Caki2 (cell line): ENCODE data around the gene FZD2. TPM values are rescaled to one million over a fixed set of nuclear protein-coding genes. Genes with fewer than 3 reads are reported as not detected.
"Not testable (repeated sequence)": the region's sequence is repeated elsewhere in the genome, so short reads cannot be mapped to it uniquely, and the experiment has no call there.

Experiments
- DNase-seq: peaks from one replicate; pipeline ENCODE4 v3.0.0-alpha.2; 2015; ENCODE audit warnings: low read depth
- in situ Hi-C: cut with HindIII; loops from 2 replicates; pipeline ENCODE4 v1.10.0; 2016; ENCODE audit warnings: low sequenced_read_pairs, low pct_unique_long_range_greater_than_20kb, mixed read lengths
- total RNA-seq: library from RNA; depleted of rRNA; stranded (reverse); fragments of >200 nt; shearing (Covaris generic); gene quantifications from 2 replicates; pipeline ENCODE4 v1.2.3, GENCODE V29; 2014; ENCODE audit warnings: low replicate concordance

Gene FZD2
- total RNA-seq, 1 experiment from 2014 or later: 18.1 TPM

GRCh38 chr17:44565866-44566443 lies 8.7 kb downstream of the FZD2 start:
- in situ Hi-C loops: no loop called here
- no peak for DNase-seq

GRCh38 chr17:44568311-44568944 lies 11.1 kb downstream of the FZD2 start:
- DNase-seq, in situ Hi-C loops: not testable (repeated sequence)

GRCh38 chr17:44568945-44569858 lies 11.9 kb downstream of the FZD2 start:
- DNase-seq: peak; percentile 50
- in situ Hi-C loops: no loop called here

- in situ Hi-C loops: no loop called here
Measured at GRCh38 chr17:44572801-44573200, 15.5 kb downstream of the FZD2 start.

GRCh38 chr17:44575403-44575802 lies 18.1 kb downstream of the FZD2 start:
- DNase-seq: no peak
- in situ Hi-C loops: no loop called here

More at GRCh38 chr17:44572801-44573200, 15.5 kb downstream of the FZD2 start:
- no peak for DNase-seq

- in situ Hi-C loops: no loop called here
- DNase-seq: no peak
Measured at GRCh38 chr17:44578947-44579346, 21.7 kb downstream of the FZD2 start.

GRCh38 chr17:44581868-44582267 lies 24.6 kb downstream of the FZD2 start:
- in situ Hi-C loops: no loop called here
- DNase-seq: no peak

- DNase-seq: no peak
- in situ Hi-C loops: no loop called here
Measured at GRCh38 chr17:44584443-44584842, 27.2 kb downstream of the FZD2 start.

GRCh38 chr17:44585315-44585714 lies 28.0 kb downstream of the FZD2 start:
- no peak for DNase-seq
- in situ Hi-C loops: no loop called here

GRCh38 chr17:44587339-44587738 lies 30.1 kb downstream of the FZD2 start:
- peak; percentile 83 for DNase-seq
- in situ Hi-C loops: no loop called here

- DNase-seq: no peak
- in situ Hi-C loops: no loop called here
Measured at GRCh38 chr17:44589316-44590071, 32.2 kb downstream of the FZD2 start.

GRCh38 chr17:44590072-44590462 lies 32.8 kb downstream of the FZD2 start:
- not testable (repeated sequence) for DNase-seq

GRCh38 chr17:44590762-44591161 lies 33.5 kb downstream of the FZD2 start:
- in situ Hi-C loops: not testable (repeated sequence)

More at GRCh38 chr17:44590072-44590462, 32.8 kb downstream of the FZD2 start:
- in situ Hi-C loops: not testable (repeated sequence)

GRCh38 chr17:44591206-44591605 lies 33.9 kb downstream of the FZD2 start:
- in situ Hi-C loops: no loop called here
- DNase-seq: no peak

More at GRCh38 chr17:44590762-44591161, 33.5 kb downstream of the FZD2 start:
- DNase-seq: not testable (repeated sequence)

GRCh38 chr17:44593156-44593555 lies 35.9 kb downstream of the FZD2 start:
- in situ Hi-C loops: no loop called here
- no peak for DNase-seq

GRCh38 chr17:44595216-44595775 lies 38.0 kb downstream of the FZD2 start:
- DNase-seq: no peak
- in situ Hi-C loops: no loop called here

- DNase-seq: no peak
- in situ Hi-C loops: no loop called here
Measured at GRCh38 chr17:44598329-44598728, 41.0 kb downstream of the FZD2 start.

GRCh38 chr17:44598932-44599297 lies 41.6 kb downstream of the FZD2 start:
- in situ Hi-C loops: no loop called here
- DNase-seq: no peak
